Endothelial cell of umbilical vein (primary cell): ENCODE data around the gene XCL2. TPM values are rescaled to one million over a fixed set of nuclear protein-coding genes. Genes with fewer than 3 reads are reported as not detected.

ENCODE experiments used
- BruUV-seq: library from RNA; stranded (reverse); fragments of 400-500 nt; replicated peaks from 2 replicates; lab custom pipeline; 2021; lab: Mats Ljungman, UMichigan
- CTCF ChIA-PET: fragments of 300-600, 350-600 bp; sonication (Branson Sonifier 250); formaldehyde crosslinking; loops from one replicate; lab custom pipeline; 2021; ENCODE audit warnings: antibody characterized with exemption, inconsistent platforms; lab: Charles Lee
- POLR2A ChIA-PET: fragments of 300-600, 350-600 bp; sonication (Branson Sonifier 250); formaldehyde crosslinking; loops from one replicate; lab custom pipeline; 2021; ENCODE audit warnings: antibody characterized with exemption, inconsistent platforms; lab: Charles Lee
- DNase-seq: peaks from one replicate; pipeline ENCODE4 v3.0.0-alpha.2; 2011; ENCODE audit warnings: low read depth, low spot score
- FAIRE-seq: peaks from 2 replicates; lab custom pipeline; 2011; peaks lifted over from hg19 to GRCh38; lab: Jason Lieb, UNC
- H2AFZ ChIP-seq: 2 replicates; pipeline ENCODE4 v1.6.0; 2012; ENCODE audit warnings: low read depth, low read length, control low read depth, inconsistent platforms
- H3K27ac ChIP-seq: 2 replicates; pipeline ENCODE4 v1.5.1; 2011; ENCODE audit warnings: low read depth, mild to moderate bottlenecking, control low read depth, low read length, moderate library complexity; ENCODE audit not compliant: insufficient read depth
- H3K27me3 ChIP-seq, 2 experiments: 2 replicates each; pipeline versions ENCODE4 v1.6.0 to v1.6.1; 2011; ENCODE audit warnings: low read length in 2 of 2, mixed read lengths in 1 of 2; ENCODE audit not compliant: control insufficient read depth in 2 of 2, insufficient read depth in 2 of 2
- H3K36me3 ChIP-seq, 2 experiments: 2 replicates in 1 of 2; 3 replicates in 1 of 2; pipeline ENCODE4 v1.5.1; 2011; ENCODE audit warnings: low read length in 2 of 2, mild to moderate bottlenecking in 1 of 2, moderate library complexity in 1 of 2; ENCODE audit not compliant: control insufficient read depth in 2 of 2, insufficient read depth in 2 of 2; ENCODE audit errors: extremely low read depth in 1 of 2
- H3K4me1 ChIP-seq: 3 replicates; pipeline ENCODE4 v1.5.1; 2011; ENCODE audit warnings: mild to moderate bottlenecking, low read length; ENCODE audit not compliant: control insufficient read depth, insufficient read depth; ENCODE audit errors: extremely low read depth
- H3K4me2 ChIP-seq: 2 replicates; pipeline ENCODE4 v1.6.1; 2011; ENCODE audit warnings: low read length, control low read depth, mixed read lengths; ENCODE audit not compliant: insufficient read depth
- H3K4me3 ChIP-seq, 3 experiments: fragments of 200-600 bp in 1 of 3; sonication (generic), shearing (Covaris generic) in 1 of 3; replicated peaks in 1 of 3; 2 replicates each; pipeline ENCODE4 v1.5.1; 2011 to 2016; ENCODE audit warnings: control low read depth in 3 of 3, low read length in 3 of 3, mild to moderate bottlenecking in 2 of 3, inconsistent platforms in 1 of 3, low read depth in 1 of 3, moderate library complexity in 1 of 3; ENCODE audit not compliant: insufficient read depth in 1 of 3
- H3K79me2 ChIP-seq: 2 replicates; pipeline ENCODE4 v1.6.0; 2012; ENCODE audit warnings: low read length, inconsistent platforms; ENCODE audit not compliant: control insufficient read depth, insufficient read depth
- H3K9ac ChIP-seq: replicated peaks from 2 replicates; pipeline ENCODE3; 2011; ENCODE audit warnings: low read length, control low read depth; ENCODE audit not compliant: insufficient read depth; ENCODE audit errors: extremely low read depth
- H3K9me1 ChIP-seq: replicated peaks from 3 replicates; pipeline ENCODE4 v1.6.0; 2011; ENCODE audit warnings: mild to moderate bottlenecking, low read length; ENCODE audit not compliant: control insufficient read depth, insufficient read depth; ENCODE audit errors: extremely low read depth
- H3K9me3 ChIP-seq: replicated peaks from 2 replicates; pipeline ENCODE4 v1.5.1; 2012; ENCODE audit warnings: low read length, inconsistent platforms; ENCODE audit not compliant: control insufficient read depth, insufficient read depth
- H4K20me1 ChIP-seq: replicated peaks from 2 replicates; pipeline ENCODE3; 2011; ENCODE audit warnings: mild to moderate bottlenecking, low read length; ENCODE audit not compliant: control insufficient read depth, insufficient read depth; ENCODE audit errors: extremely low read depth
- CTCF ChIP-seq, 2 donors: IDR thresholded peaks; 1 replicate in 1 of 2; 2 replicates in 1 of 2; pipeline ENCODE4 v1.5.1; 2011; ENCODE audit warnings: low read length in 2 of 2, mild to moderate bottlenecking in 2 of 2, moderate library complexity in 2 of 2, control low read depth in 1 of 2, inconsistent platforms in 1 of 2, low read depth in 1 of 2; ENCODE audit not compliant: insufficient read depth in 1 of 2; ENCODE audit errors: extremely low read depth in 1 of 2
- EZH2 ChIP-seq: IDR thresholded peaks from 2 replicates; pipeline ENCODE4 v1.6.1; 2012; ENCODE audit warnings: borderline replicate concordance, low read depth, mild to moderate bottlenecking, moderate library complexity, low read length, inconsistent platforms; ENCODE audit not compliant: severe bottlenecking
- FOS ChIP-seq: IDR thresholded peaks from 2 replicates; pipeline ENCODE4 v1.6.1; 2011; ENCODE audit warnings: mild to moderate bottlenecking, low read length, moderate library complexity, borderline replicate concordance; ENCODE audit not compliant: insufficient read depth
- GATA2 ChIP-seq: IDR thresholded peaks from 2 replicates; pipeline ENCODE4 v1.7.0; 2011; ENCODE audit warnings: low read depth, mild to moderate bottlenecking, moderate library complexity, mixed read lengths, low read length; ENCODE audit not compliant: insufficient read length, insufficient read depth
- JUN ChIP-seq: IDR thresholded peaks from 2 replicates; pipeline ENCODE4 v1.6.1; 2011; ENCODE audit warnings: borderline replicate concordance, low read depth; ENCODE audit not compliant: insufficient read length, insufficient read depth
- MAX ChIP-seq: IDR thresholded peaks from 2 replicates; pipeline ENCODE4 v1.6.1; 2011; ENCODE audit not compliant: insufficient read depth, insufficient read length
- MYC ChIP-seq: IDR thresholded peaks from one replicate; pipeline ENCODE4 v1.6.1; 2011; ENCODE audit warnings: mild to moderate bottlenecking, low read depth, low read length
- POLR2A ChIP-seq: IDR thresholded peaks from 2 replicates; pipeline ENCODE4 v1.6.1; 2012; ENCODE audit warnings: low read depth, mild to moderate bottlenecking, control low read depth, low read length
- POLR2AphosphoS5 ChIP-seq: IDR thresholded peaks from 2 replicates; pipeline ENCODE4 v1.6.1; 2012; ENCODE audit warnings: low read depth, mild to moderate bottlenecking, control low read depth, low read length, moderate library complexity; ENCODE audit not compliant: insufficient read depth
- dilution Hi-C: fragments of 300-500 bp; cut with MboI; formaldehyde crosslinking; loops from one replicate; pipeline ENCODE4 v1.15.0; 2019; ENCODE audit warnings: low sequenced_read_pairs; ENCODE audit not compliant: extremely low pct_ligation_motif_present
- intact Hi-C: fragments of 100-400 bp; cut with micrococcal nuclease; formaldehyde crosslinking; loops from one replicate; pipeline ENCODE4 v1.10.0; 2022
- polyA plus RNA-seq, 4 experiments: library from polyadenylated mRNA; depleted of rRNA in 3 of 4; stranded (reverse) in 3 of 4; unstranded in 1 of 4; fragments of >200 nt; gene quantifications; 2 replicates each; pipeline versions ENCODE4 v1.2.1 to v1.2.3, GENCODE V29; 2011 to 2012; ENCODE audit warnings: missing spikeins in 1 of 4
- total RNA-seq: library from RNA; stranded (reverse); gene quantifications from 2 replicates; pipeline ENCODE4 v1.2.3, GENCODE V29; 2021

The XCL2 gene
- total and polyA plus RNA-seq, 2 donors (not counting 3 experiments of a cell fraction or from before 2014, with no cell fraction given): not detected

- no peaks in the 10 kb centered on the region for H3K27me3 ChIP-seq
- TF ChIP-seq EZH2 (no peak), GATA2 (no peak), POLR2AphosphoS5 (no peak), FOS (no peak), POLR2A (no peak), MYC (no peak), MAX (no peak), JUN (no peak), CTCF (IDR thresholded peaks at IDR 0.05; ENCODE audit: extremely low read depth in 1 of 2, insufficient read depth in 1 of 2, low read depth in 1 of 2, low read length in 2 of 2) (no peak)
- H3K79me2 ChIP-seq: no peaks in the 10 kb centered on the region
- ChIA-PET POLR2A (no interaction called here), CTCF (no interaction called here)
- dilution Hi-C loops (no loop called here), intact Hi-C loops (no loop called here)
- no TSS peak for BruUV-seq
- no peak overlapping the region for H3K4me2 ChIP-seq
- DNase-seq (no peak), FAIRE-seq (no peak)
- no peaks in the 10 kb centered on the region for H3K36me3 ChIP-seq
- H4K20me1 ChIP-seq: no peaks in the 10 kb centered on the region
- H3K27ac ChIP-seq: no peak overlapping the region
- no peak overlapping the region for H3K9ac ChIP-seq
- no peak overlapping the region for H2AFZ ChIP-seq
- no peak overlapping the region for H3K4me3 ChIP-seq
- no peaks in the 10 kb centered on the region for H3K9me1 ChIP-seq
- H3K9me3 ChIP-seq: no peaks in the 10 kb centered on the region
- no peaks in the 10 kb centered on the region for H3K4me1 ChIP-seq
These were observed 23.6 kb downstream of the XCL2 start for GRCh38 chr1:168520052-168520751.
